GM12878 (cell line): ENCODE data around the gene GINS2.

Experiments
- CTCF ChIP-seq, 3 experiments: IDR thresholded peaks in 2 of 3; conservative IDR thresholded peaks in 1 of 3; 2 replicates each; pipeline ENCODE4 v1.5.1; 2011; ENCODE audit warnings: low read depth in 3 of 3, low read length in 3 of 3, mild to moderate bottlenecking in 3 of 3, control low read depth in 2 of 3, moderate library complexity in 2 of 3, inconsistent platforms in 1 of 3, mixed read lengths in 1 of 3; ENCODE audit not compliant: control insufficient read depth in 2 of 3, insufficient read depth in 1 of 3; ENCODE audit errors: extremely low read depth in 1 of 3
- EGR1 ChIP-seq, 2 experiments: IDR thresholded peaks; 1 replicate in 1 of 2; 2 replicates in 1 of 2; pipeline ENCODE4 v1.6.1; 2011 to 2012; ENCODE audit warnings: low read depth in 2 of 2, low read length in 2 of 2, borderline replicate concordance in 1 of 2, mild to moderate bottlenecking in 1 of 2, moderate library complexity in 1 of 2
- PML ChIP-seq: IDR thresholded peaks from 2 replicates; pipeline ENCODE4 v1.6.1; 2012; ENCODE audit warnings: low read length, inconsistent platforms
- POLR2A ChIP-seq: IDR thresholded peaks from 2 replicates; pipeline ENCODE4 v1.6.1; 2011; ENCODE audit warnings: low read depth, mild to moderate bottlenecking, low read length
- RBBP5 ChIP-seq: fragments of 200-600 bp; sonication (generic); conservative IDR thresholded peaks from 2 replicates; pipeline ENCODE4 v1.6.1; 2016
- RUNX3 ChIP-seq: IDR thresholded peaks from 2 replicates; pipeline ENCODE4 v1.6.1; 2012; ENCODE audit warnings: low read length, inconsistent platforms
- TARDBP ChIP-seq: IDR thresholded peaks from 2 replicates; pipeline ENCODE4 v1.6.1; 2016; ENCODE audit warnings: borderline replicate concordance
- TCF3 ChIP-seq: IDR thresholded peaks from 2 replicates; pipeline ENCODE4 v1.6.1; 2012; ENCODE audit warnings: low read depth, mild to moderate bottlenecking, low read length, borderline replicate concordance; ENCODE audit not compliant: insufficient read depth
- TCF7 ChIP-seq: IDR thresholded peaks from 2 replicates; pipeline ENCODE4 v1.6.1; 2014; ENCODE audit warnings: antibody characterized with exemption, borderline replicate concordance
- USF2 ChIP-seq: IDR thresholded peaks from 2 replicates; pipeline ENCODE4 v1.6.1; 2011; ENCODE audit warnings: low read depth, low read length, improper control_type of control experiment, borderline replicate concordance

DNA sequence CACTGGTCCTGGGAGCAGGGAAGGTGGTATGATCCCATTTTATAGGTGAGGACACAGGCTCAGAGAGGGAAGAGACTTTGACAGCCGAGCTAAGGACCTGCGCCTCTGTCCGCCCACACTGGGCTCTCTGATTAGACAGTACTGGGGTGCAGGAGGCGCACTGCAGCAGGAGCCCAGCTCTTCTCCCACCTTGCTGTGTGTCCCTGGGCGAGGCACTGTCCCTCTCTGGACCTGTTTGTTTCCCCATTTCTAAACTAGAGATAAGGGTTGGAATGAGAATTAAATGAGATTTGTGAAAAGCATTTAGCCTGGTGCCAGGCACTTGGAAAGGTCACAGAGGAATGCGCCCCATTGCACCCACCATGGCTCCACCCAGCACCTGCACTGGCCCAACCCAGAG lies 19.6 kb upstream of the GINS2 start:
- no peak for TF ChIP-seq USF2
- no peak for TF ChIP-seq TCF7
- no peak for TF ChIP-seq PML
- no peak for TF ChIP-seq CTCF (IDR thresholded peaks at IDR 0.05 in 2 of 3, conservative IDR thresholded peaks at IDR 0.05 in 1 of 3; ENCODE audit: control insufficient read depth in 2 of 3, extremely low read depth in 1 of 3, insufficient read depth in 1 of 3, low read depth in 3 of 3, low read length in 3 of 3)
- no peak for TF ChIP-seq EGR1 (IDR thresholded peaks at IDR 0.05; ENCODE audit: borderline replicate concordance in 1 of 2, low read depth in 2 of 2, low read length in 2 of 2)
- TF ChIP-seq TARDBP: no peak
- no peak for TF ChIP-seq POLR2A
- TF ChIP-seq RBBP5: no peak
- TF ChIP-seq TCF3: no peak
- no peak for TF ChIP-seq RUNX3
